ENCODE results near the gene FLNA.

Gene FLNA

GRCh38 chrX:154300816-154301215 is 73.6 kb downstream of the FLNA start:
- DNase-seq = no peak
